Liver (tissue), 3 donors: Measurements from ENCODE around the gene GAS6.

ENCODE experiments used
- CTCF ChIP-seq: fragments of 150-350 bp; IDR thresholded peaks from 2 replicates; pipeline ENCODE4 v1.5.1; 2017; ENCODE audit warnings: improper control_type of control experiment, low read depth, low read length; ENCODE audit not compliant: missing input control
- EGR1 ChIP-seq, 2 donors: IDR thresholded peaks; 2 replicates each; pipeline ENCODE4 v1.6.1; 2016 to 2018; ENCODE audit warnings: antibody characterized with exemption in 2 of 2, low read depth in 2 of 2
- JUND ChIP-seq, 2 donors: IDR thresholded peaks; 2 replicates each; pipeline ENCODE4 v1.6.1; 2016; ENCODE audit warnings: antibody characterized with exemption in 2 of 2
- MAX ChIP-seq: IDR thresholded peaks from 2 replicates; pipeline ENCODE4 v1.6.1; 2016; ENCODE audit warnings: antibody characterized with exemption
- RAD21 ChIP-seq, 2 donors: IDR thresholded peaks; 2 replicates each; pipeline ENCODE4 v1.6.1; 2016; ENCODE audit warnings: antibody characterized with exemption in 2 of 2, mild to moderate bottlenecking in 2 of 2
- SP1 ChIP-seq: IDR thresholded peaks from 2 replicates; pipeline ENCODE4 v1.6.1; 2018; ENCODE audit warnings: antibody characterized with exemption, mild to moderate bottlenecking
- YY1 ChIP-seq: IDR thresholded peaks from 2 replicates; pipeline ENCODE4 v1.6.1; 2016; ENCODE audit warnings: antibody characterized with exemption, mild to moderate bottlenecking
- ZBTB33 ChIP-seq: IDR thresholded peaks from 2 replicates; pipeline ENCODE4 v1.6.1; 2016; ENCODE audit warnings: antibody characterized with exemption
- TF ChIP-seq, protein P1 (sequence below): IDR thresholded peaks from 2 replicates; pipeline ENCODE4 v1.6.1; 2016; ENCODE audit warnings: antibody characterized with exemption
- TF ChIP-seq, protein P2 (sequence below): IDR thresholded peaks from 2 replicates; pipeline ENCODE4 v1.6.1; 2016; ENCODE audit warnings: antibody characterized with exemption, mild to moderate bottlenecking
- donor health status: healthy.
- donor health status: healthy.

GRCh38 chr13:113802761-113803160, 61.1 kb downstream of the GAS6 start:
- TF ChIP-seq, protein P1, sequence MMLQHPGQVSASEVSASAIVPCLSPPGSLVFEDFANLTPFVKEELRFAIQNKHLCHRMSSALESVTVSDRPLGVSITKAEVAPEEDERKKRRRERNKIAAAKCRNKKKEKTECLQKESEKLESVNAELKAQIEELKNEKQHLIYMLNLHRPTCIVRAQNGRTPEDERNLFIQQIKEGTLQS = no peak
- TF ChIP-seq MAX (no peak), RAD21 (IDR thresholded peaks at IDR 0.05) (no peak), CTCF (no peak), ZBTB33 (no peak), EGR1 (IDR thresholded peaks at IDR 0.05; ENCODE audit: low read depth in 2 of 2) (no peak), JUND (IDR thresholded peaks at IDR 0.05) (no peak), SP1 (no peak), YY1 (no peak)
- TF ChIP-seq, protein P2, sequence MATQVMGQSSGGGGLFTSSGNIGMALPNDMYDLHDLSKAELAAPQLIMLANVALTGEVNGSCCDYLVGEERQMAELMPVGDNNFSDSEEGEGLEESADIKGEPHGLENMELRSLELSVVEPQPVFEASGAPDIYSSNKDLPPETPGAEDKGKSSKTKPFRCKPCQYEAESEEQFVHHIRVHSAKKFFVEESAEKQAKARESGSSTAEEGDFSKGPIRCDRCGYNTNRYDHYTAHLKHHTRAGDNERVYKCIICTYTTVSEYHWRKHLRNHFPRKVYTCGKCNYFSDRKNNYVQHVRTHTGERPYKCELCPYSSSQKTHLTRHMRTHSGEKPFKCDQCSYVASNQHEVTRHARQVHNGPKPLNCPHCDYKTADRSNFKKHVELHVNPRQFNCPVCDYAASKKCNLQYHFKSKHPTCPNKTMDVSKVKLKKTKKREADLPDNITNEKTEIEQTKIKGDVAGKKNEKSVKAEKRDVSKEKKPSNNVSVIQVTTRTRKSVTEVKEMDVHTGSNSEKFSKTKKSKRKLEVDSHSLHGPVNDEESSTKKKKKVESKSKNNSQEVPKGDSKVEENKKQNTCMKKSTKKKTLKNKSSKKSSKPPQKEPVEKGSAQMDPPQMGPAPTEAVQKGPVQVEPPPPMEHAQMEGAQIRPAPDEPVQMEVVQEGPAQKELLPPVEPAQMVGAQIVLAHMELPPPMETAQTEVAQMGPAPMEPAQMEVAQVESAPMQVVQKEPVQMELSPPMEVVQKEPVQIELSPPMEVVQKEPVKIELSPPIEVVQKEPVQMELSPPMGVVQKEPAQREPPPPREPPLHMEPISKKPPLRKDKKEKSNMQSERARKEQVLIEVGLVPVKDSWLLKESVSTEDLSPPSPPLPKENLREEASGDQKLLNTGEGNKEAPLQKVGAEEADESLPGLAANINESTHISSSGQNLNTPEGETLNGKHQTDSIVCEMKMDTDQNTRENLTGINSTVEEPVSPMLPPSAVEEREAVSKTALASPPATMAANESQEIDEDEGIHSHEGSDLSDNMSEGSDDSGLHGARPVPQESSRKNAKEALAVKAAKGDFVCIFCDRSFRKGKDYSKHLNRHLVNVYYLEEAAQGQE = no peak
